GM21619 (cell line): ENCODE measurements around the gene PLEK.
"Not testable (repeated sequence)": the region's sequence is repeated elsewhere in the genome, so short reads cannot be mapped to it uniquely, and the experiment has no call there.

Experiments used
- ATAC-seq: cut with Tn5 transposase; IDR thresholded peaks from one replicate; pipeline ENCODE4 v1.9.1; 2021; ENCODE audit not compliant: unreplicated experiment

The PLEK gene

GRCh38 chr2:68352651-68353391, 12.3 kb upstream of the PLEK start:
- ATAC-seq, result no peak

DNA sequence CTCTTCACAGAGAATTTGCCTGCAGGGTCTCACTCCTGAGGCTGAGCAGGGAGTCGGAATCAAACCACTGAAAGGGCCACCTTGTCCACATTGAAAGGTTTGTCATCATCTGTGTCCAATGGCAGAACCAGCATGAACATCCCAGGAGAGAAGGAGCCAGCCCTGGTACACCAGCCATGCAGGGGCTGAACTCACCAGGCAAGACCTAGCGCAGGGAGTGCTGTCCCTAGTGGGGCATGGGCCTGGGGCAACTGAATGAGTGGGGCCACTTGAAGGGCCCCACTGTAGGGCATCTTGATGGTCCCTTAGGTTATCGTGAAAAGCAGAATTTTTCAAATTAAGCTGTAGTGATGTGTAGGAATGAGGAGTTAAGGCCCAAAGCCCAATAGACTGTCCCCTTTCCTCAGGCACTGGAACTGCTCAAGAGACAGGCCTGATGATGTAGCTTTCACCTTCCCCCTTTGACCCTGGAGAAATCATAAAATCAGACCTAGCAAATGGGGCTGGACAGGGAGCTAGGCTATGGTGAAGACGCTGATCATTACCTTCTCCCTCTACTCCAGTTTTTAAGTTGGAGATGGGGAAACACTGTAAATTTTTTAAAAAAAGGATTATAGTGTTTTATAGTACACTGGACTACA, 8.4 kb upstream of the PLEK start:
- ATAC-seq, result no peak

- peak; percentile 67 for ATAC-seq
These were observed 7.3 kb upstream of the PLEK start for GRCh38 chr2:68357605-68358337.

DNA sequence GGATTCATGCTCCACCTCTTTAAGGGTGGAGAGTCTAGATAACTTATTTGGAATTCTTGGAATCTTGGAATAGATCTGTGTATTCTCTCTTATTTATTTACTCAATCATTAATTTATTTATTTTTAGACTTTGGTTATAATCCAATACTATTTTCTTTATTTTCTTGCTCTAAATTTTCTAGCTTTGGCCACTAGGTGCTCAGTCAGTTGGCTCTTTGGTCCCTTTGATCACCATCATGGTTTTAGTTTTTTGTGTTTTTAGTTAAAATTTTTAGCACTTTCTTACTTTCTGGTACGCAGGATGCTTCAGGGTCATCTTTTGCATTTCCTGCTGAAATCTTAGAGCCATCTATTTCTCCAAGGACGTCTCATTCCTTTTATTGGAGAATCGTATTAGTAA, 5.2 kb upstream of the PLEK start:
- no peak for ATAC-seq

DNA sequence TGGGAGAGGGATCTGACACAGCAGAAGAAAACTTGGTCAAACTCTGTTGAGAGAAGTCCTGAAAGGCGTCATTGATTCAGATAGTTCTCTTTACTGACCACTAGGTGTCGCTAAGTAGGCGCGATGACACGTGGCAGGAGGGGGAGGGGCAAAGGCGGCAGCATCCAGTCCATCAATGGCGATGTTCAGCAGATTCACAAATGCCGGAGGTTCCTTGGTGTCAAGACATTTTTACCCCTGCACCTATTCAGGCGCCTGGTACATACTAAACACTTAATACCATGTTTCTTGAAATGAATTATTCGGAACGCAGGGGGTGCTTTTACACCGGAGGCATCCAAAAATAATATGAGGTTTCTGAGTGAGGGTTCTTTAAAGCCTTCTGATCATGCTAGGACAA, 3.0 kb upstream of the PLEK start:
- ATAC-seq, result peak; percentile 41

DNA sequence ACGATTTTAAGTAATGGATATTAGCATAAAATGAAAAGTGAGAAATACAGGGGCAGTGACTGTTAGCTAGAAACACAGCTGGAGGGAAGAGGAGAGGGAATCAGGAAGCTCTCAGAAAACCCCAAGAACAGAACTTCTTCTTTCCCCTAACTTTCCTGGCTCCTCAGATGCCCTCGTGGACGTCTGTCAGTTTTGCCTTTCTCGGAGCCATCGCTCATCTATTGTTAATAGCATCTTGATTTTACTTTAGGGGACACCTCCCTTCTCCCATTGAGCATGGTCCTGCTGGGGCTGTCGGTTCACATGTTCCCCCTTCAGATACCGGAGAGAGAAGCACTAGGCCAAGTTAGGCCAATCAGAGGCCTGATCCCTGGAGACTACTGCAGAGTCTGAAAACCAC, 2.3 kb upstream of the PLEK start:
- no peak for ATAC-seq

DNA sequence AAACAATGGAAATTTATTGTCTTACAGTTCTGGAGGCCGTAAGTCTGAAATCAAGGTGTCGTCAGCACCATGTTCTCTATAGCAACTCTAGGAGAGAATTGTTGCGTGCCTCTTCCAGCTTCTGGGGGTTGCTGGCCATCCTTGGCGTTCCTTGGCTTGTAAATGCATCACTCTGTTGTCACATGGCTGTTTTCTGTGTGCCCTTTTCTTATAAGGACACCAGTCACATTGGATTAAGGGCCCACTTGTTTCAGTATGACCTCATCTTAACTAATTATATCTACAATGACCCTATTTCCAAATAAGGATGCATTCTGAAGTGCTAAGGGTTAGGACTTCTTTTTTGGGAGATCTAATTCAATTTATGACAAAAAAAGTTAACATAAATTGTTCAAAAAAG, 1.4 kb upstream of the PLEK start:
- ATAC-seq, result no peak

DNA sequence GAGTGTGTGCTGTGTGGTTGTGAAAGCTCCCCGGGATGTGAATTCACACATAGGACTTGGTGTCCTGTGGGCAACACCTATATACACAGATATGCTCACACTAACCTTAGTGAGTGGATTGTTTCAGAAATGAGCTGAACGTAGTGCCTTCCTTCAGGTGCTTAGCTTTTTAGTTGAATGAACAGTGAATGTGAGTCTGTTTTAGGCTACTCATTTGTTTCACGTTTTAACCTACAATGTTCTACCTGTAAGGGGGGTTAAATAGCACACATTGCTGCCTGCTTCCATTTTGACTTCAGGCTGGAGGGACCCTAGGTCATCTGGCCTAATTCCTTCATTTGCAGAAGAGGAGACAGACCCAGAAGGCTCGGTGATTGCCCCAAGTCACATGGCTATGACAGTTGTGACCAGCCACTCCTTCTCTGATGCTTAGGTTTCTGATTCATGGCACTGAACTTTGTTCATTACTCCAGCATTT, 1.0 kb downstream of the PLEK start:
- peak; percentile 43 for ATAC-seq

- no peak for ATAC-seq
These were observed 3.0 kb downstream of the PLEK start for GRCh38 chr2:68367953-68368653.

- ATAC-seq, result no peak
These were observed 3.7 kb downstream of the PLEK start for GRCh38 chr2:68368654-68369336.

DNA sequence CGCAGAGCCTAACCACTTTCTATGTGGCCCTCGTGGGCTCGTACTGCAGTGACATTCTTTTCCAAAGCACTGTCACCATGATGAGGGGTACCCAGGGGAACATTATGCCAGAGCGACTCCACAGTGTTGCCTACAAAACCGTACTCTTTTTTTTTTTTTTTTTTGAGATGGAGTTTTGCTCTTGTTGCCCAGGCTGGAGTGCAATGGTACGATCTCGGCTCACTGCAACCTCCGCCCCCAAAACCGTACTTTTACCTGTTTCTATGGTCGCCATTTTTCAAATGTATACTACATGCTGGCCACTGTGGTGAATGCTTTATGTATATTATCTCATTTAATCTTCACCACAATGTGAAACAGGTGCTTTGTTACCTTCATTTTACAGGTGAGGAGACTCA, 4.3 kb downstream of the PLEK start:
- no peak for ATAC-seq

- ATAC-seq, result no peak
These were observed 6.1 kb downstream of the PLEK start for GRCh38 chr2:68371138-68371537.

DNA sequence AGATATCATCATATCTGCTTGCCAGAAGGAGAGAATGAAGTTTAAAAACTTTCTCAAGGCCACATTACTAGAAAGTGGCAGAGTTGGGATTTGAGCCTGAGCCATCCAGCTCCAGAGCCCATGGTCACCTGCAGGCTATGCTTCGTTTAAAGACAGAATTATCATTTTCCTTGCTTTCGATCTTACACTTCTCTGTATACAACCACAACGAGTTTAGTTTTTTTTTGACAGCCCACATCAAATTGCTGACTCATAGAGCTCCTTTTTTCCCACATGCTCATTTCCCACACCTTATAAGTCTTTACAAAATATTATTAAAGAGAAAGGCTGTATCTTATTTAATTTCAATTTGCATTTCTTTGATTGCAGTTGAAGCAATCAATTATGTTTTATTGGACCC, 6.5 kb downstream of the PLEK start:
- ATAC-seq, result peak; percentile 36

- no peak for ATAC-seq
These were observed 7.4 kb downstream of the PLEK start for GRCh38 chr2:68372485-68372884.

GRCh38 chr2:68374184-68374583, 9.1 kb downstream of the PLEK start:
- no peak for ATAC-seq

DNA sequence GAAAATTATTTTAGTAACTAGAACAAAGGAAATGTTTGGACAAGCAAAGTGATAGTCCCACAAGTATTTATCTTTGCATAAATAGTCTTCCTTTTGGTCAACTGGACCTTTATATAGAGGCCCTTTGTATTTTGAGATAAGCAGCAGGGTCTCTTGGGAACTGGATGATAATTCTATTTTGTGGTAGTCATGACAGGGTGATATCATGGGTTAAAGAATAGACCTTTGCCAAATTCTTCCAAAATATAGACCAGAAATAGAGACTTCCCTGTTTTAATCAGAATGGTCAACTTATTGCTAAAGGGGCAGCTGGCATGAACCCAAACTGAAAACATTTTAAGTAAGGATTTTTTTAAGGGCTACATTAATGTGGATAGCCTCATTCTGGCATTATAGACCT, 10.5 kb downstream of the PLEK start:
- no peak for ATAC-seq

DNA sequence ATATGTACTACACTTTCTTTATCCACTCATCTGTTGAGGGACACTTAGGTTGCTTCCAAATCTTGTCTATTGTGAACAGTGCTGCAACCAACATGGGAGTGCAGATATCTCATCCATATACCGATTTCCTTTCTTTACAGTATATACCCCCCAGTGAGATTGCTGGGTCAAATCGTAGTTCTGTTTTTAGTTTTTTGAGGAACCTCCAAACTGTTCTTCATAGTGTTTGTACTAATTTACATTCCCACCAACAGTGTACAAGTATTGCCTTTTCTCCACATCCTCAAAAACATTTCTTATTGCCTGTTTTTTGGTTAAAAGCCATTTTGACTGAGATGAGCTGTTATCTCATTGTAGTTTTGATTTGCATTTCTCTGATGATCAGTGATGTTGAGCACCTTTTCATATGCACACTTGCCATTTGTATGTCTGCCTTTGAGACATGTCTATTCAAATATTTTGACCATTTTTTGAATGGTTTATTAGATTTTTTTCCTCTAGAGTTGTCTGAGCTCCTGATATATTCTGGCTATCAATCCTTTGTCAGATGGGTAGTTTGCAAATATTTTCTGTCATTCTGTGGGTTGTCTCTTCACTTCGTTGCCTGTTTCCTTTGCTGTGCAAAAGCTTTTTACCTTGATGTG, 12.2 kb downstream of the PLEK start:
- no peak for ATAC-seq

DNA sequence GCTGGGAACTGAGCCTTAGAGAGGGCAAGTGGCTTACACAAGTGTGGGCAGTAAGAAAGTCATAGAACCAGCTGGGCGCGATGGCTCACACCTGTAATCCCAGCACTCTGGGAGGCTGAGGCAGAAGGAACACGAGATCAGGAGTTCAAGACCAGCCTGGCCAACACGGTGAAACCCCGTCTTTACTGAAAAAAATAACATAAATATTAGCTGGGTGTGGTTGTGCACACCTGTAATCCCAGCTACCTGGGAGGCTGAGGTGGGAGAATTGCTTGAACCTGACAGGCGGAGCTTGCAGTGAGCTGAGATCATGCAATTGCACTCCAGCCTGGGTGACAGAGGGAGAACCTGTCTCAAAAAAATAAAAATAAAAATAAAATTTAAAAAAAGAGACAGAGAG, 13.7 kb downstream of the PLEK start:
- ATAC-seq, result not testable (repeated sequence)

DNA sequence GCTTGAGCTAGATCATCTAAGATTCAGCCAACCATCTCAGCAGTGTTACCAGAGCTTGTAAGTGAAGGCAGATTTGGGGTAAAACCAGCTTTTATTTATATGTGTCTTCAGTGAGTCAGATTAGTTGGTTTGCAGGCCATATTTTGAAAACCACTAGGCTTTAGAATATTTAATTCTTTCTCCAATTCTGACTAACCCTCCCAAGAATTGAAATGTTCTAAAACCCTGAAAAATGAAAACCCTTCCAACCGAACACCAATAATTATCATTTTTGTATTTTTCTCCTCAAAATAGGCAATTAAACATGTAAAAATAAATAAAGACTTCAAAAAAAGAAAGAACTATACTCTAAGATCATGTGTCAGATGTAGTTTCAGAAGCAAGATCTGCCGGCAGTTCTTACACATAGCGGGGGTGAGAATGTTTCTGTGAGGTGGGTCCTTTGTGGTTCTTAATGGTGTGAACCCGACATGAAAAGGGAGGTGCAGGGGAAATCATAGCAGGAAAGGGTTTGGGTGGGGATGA, 14.2 kb downstream of the PLEK start:
- peak; percentile 48 for ATAC-seq

DNA sequence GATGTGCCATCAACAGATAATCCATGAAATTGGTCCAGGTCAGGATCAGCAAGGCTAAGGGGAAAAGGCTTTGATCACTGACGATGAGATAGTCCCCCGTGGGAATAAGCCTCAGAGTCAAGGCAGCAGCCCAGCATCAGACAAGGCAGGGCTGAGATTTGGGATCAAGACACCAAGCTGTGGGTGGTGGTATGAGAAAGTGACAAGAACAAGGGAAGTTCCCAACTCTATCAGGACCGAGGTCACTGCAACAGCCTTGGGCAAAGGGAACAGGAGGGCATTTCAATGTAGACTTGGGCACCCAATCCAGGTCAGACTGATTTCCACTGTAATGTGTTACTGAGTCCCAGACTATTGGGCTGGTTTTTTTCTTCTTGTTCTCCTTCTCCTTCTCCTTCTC, 18.7 kb downstream of the PLEK start:
- no peak for ATAC-seq
